OCI-LY3 (cell line): ENCODE data around the gene CYB5D1.
A peak's percentile ranks its signal among the peaks of the same experiment; 100 is the strongest.
"Not testable (repeated sequence)": the region's sequence is repeated elsewhere in the genome, so short reads cannot be mapped to it uniquely, and the experiment has no call there.

Source experiments
- H2AFZ ChIP-seq: fragments of 200-600, 300-600 bp; shearing (Covaris generic); 2 replicates; pipeline ENCODE4 v1.6.0; 2014; ENCODE audit warnings: antibody characterized with exemption, low read depth, low read length
- H3K27ac ChIP-seq: fragments of 200-600, 300-600 bp; sonication (generic); 2 replicates; pipeline ENCODE4 v1.5.1; 2014; ENCODE audit warnings: mild to moderate bottlenecking, low read length, moderate library complexity, mixed read lengths
- H3K27me3 ChIP-seq: fragments of 200-600, 300-600 bp; sonication (generic); 2 replicates; pipeline ENCODE4 v1.6.1; 2014; ENCODE audit warnings: low read depth, low read length, mixed read lengths
- H3K36me3 ChIP-seq: fragments of 200-600, 300-600 bp; sonication (generic); replicated peaks from 2 replicates; pipeline ENCODE3; 2014; ENCODE audit warnings: low read depth, low read length, mixed read lengths
- H3K4me1 ChIP-seq: fragments of 300-600, 200-600 bp; sonication (generic); 2 replicates; pipeline ENCODE4 v1.6.1; 2014; ENCODE audit warnings: low read length, mixed read lengths
- H3K4me2 ChIP-seq: fragments of 200-600, 300-600 bp; sonication (generic); 2 replicates; pipeline ENCODE4 v1.6.1; 2014; ENCODE audit warnings: low read length, mixed read lengths
- H3K4me3 ChIP-seq: fragments of 300-600, 200-600 bp; sonication (generic); 2 replicates; pipeline ENCODE4 v1.5.1; 2014; ENCODE audit warnings: antibody characterized with exemption, mild to moderate bottlenecking, low read length, moderate library complexity
- H3K79me2 ChIP-seq: fragments of 300-600, 200-600 bp; shearing (Covaris generic); 2 replicates; pipeline ENCODE4 v1.6.1; 2014; ENCODE audit warnings: mild to moderate bottlenecking, low read length, mixed read lengths
- H3K9ac ChIP-seq: fragments of 300-600, 200-600 bp; shearing (Covaris generic); 2 replicates; pipeline ENCODE4 v1.6.0; 2014; ENCODE audit warnings: mild to moderate bottlenecking, low read length, moderate library complexity
- H3K9me3 ChIP-seq: fragments of 200-600, 300-600 bp; shearing (Covaris generic); 2 replicates; pipeline ENCODE4 v1.6.1; 2014; ENCODE audit warnings: low read length, mixed read lengths; ENCODE audit not compliant: insufficient read depth
- H4K20me1 ChIP-seq: fragments of 200-600, 300-600 bp; sonication (generic); 2 replicates; pipeline ENCODE4 v1.6.1; 2016; ENCODE audit warnings: low read length, mixed read lengths; ENCODE audit not compliant: insufficient read depth
- EZH2phosphoT487 ChIP-seq: fragments of 200-600 bp; shearing (Covaris generic); IDR thresholded peaks from 2 replicates; pipeline ENCODE4 v1.6.1; 2018; ENCODE audit warnings: antibody characterized with exemption, mixed run types, low read depth
- TF ChIP-seq, protein P1 (sequence below): fragments of 200-600, 300-600 bp; sonication (generic); IDR thresholded peaks from 2 replicates; pipeline ENCODE4 v1.5.1; 2014; ENCODE audit warnings: antibody characterized with exemption, low read length, low read depth

CYB5D1 gene, protein sequence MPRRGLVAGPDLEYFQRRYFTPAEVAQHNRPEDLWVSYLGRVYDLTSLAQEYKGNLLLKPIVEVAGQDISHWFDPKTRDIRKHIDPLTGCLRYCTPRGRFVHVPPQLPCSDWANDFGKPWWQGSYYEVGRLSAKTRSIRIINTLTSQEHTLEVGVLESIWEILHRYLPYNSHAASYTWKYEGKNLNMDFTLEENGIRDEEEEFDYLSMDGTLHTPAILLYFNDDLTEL

GRCh38 chr17:7857713-7858521 lies at the start of gene CYB5D1:
Gene CYB5D1 (plus strand): TSS chr17:7858003. CDS start chr17:7858135, 132 bp downstream.
- Histone ChIP-seq H2AFZ (peak within 1 kb of the TSS; percentile 93), H3K27ac (peak within 1 kb of the TSS; percentile 92), H3K4me3 (peak within 1 kb of the TSS; percentile 90), H3K79me2 (peaks cover 10% of the 10 kb centered on the region; the same call in 1 of the 2 replicates), H4K20me1 (no peaks in the 10 kb centered on the region), H3K9ac (peak within 1 kb of the TSS; percentile 90), H3K4me1 (peaks cover 14% of the 10 kb centered on the region), H3K4me2 (peak within 1 kb of the TSS; percentile 96), H3K9me3 (no peaks in the 10 kb centered on the region), H3K36me3 (peaks cover 11% of the 10 kb centered on the region), H3K27me3 (no peaks in the 10 kb centered on the region)
- TF ChIP-seq, protein P1, sequence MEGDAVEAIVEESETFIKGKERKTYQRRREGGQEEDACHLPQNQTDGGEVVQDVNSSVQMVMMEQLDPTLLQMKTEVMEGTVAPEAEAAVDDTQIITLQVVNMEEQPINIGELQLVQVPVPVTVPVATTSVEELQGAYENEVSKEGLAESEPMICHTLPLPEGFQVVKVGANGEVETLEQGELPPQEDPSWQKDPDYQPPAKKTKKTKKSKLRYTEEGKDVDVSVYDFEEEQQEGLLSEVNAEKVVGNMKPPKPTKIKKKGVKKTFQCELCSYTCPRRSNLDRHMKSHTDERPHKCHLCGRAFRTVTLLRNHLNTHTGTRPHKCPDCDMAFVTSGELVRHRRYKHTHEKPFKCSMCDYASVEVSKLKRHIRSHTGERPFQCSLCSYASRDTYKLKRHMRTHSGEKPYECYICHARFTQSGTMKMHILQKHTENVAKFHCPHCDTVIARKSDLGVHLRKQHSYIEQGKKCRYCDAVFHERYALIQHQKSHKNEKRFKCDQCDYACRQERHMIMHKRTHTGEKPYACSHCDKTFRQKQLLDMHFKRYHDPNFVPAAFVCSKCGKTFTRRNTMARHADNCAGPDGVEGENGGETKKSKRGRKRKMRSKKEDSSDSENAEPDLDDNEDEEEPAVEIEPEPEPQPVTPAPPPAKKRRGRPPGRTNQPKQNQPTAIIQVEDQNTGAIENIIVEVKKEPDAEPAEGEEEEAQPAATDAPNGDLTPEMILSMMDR = no peak
- no peak for TF ChIP-seq EZH2phosphoT487

DNA sequence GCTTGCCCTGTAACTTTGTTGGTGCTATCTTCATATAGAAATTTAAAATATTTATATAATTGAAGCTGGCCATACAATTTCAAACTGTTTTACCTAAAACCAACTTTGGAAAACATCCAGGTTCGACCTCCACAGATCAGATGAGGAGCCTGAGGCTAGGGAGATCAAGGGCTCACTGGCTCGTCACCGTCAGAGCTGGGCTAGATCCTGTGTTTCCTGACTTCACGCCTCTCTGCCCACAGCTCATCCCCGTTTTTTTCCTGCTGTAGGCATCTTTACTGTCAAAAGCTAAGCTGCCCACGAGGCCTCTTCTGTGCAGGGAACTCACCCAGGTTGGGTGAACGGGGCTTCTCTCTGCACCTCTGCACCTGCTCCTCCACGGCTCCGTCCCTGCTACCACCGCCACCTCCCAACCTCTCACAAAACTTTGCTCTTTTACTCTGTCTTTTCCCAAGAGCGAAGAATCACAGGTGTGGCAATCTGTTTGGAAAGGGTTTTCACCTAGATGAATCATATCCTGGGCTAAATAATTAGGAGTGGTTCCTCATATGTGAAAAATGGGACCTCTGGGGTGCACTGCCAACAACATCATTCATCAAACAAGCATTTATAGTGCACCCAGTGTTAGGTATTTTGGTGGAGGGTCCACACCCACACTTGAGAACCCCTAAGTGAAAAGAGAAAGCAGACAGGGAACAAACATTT lies 48.6 kb upstream of the CYB5D1 start:
- Histone ChIP-seq H3K4me2 (no peak overlapping the region), H3K9me3 (no peaks in the 10 kb centered on the region), H3K4me3 (no peak overlapping the region), H3K27me3 (no peaks in the 10 kb centered on the region), H3K27ac (no peak overlapping the region), H3K79me2 (no peaks in the 10 kb centered on the region), H4K20me1 (no peaks in the 10 kb centered on the region), H3K4me1 (peaks cover 3% of the 10 kb centered on the region; the same call in 1 of the 2 replicates), H2AFZ (no peak overlapping the region), H3K36me3 (no peaks in the 10 kb centered on the region), H3K9ac (no peak overlapping the region)
- no peak for TF ChIP-seq EZH2phosphoT487
- TF ChIP-seq, protein P1 = no peak

GRCh38 chr17:7809791-7810343 lies 47.9 kb upstream of the CYB5D1 start:
- H3K4me1 ChIP-seq, H3K9me3 ChIP-seq, H4K20me1 ChIP-seq, H3K27me3 ChIP-seq, H3K4me2 ChIP-seq, H3K79me2 ChIP-seq, H3K36me3 ChIP-seq, H3K27ac ChIP-seq, H3K9ac ChIP-seq, H3K4me3 ChIP-seq, H2AFZ ChIP-seq: not testable (repeated sequence)

GRCh38 chr17:7811251-7811650 lies 46.6 kb upstream of the CYB5D1 start:
- no peak overlapping the region for H2AFZ ChIP-seq
- no peaks in the 10 kb centered on the region for H3K79me2 ChIP-seq
- H3K4me1 ChIP-seq = peaks cover 3% of the 10 kb centered on the region; the same call in 1 of the 2 replicates
- no peaks in the 10 kb centered on the region for H4K20me1 ChIP-seq
- H3K27ac ChIP-seq = no peak overlapping the region
- no peaks in the 10 kb centered on the region for H3K9me3 ChIP-seq
- no peaks in the 10 kb centered on the region for H3K27me3 ChIP-seq
- H3K4me2 ChIP-seq = no peak overlapping the region
- no peaks in the 10 kb centered on the region for H3K36me3 ChIP-seq
- H3K9ac ChIP-seq = no peak overlapping the region
- TF ChIP-seq, protein P1 = no peak
- H3K4me3 ChIP-seq = no peak overlapping the region
